Measurements from ENCODE around the gene PCP4L1.
A peak's percentile ranks its signal among the peaks of the same experiment; 100 is the strongest.
"Not testable (repeated sequence)": the region's sequence is repeated elsewhere in the genome, so short reads cannot be mapped to it uniquely, and the experiment has no call there.

PCP4L1 gene

GRCh38 chr1:161273402-161273801, 14.9 kb downstream of the PCP4L1 start:
- no peak for DNase-seq

- no peak for DNase-seq
These were observed 16.3 kb downstream of the PCP4L1 start for GRCh38 chr1:161274874-161275273.

- no peak for DNase-seq
These were observed 24.4 kb downstream of the PCP4L1 start for GRCh38 chr1:161282991-161283390.

- no peak for DNase-seq
These were observed 26.6 kb downstream of the PCP4L1 start for GRCh38 chr1:161285113-161285512.

GRCh38 chr1:161285521-161285920, 27.0 kb downstream of the PCP4L1 start:
- DNase-seq, result no peak

GRCh38 chr1:161287482-161288054, 29.0 kb downstream of the PCP4L1 start:
- DNase-seq, result peak; percentile 17

- DNase-seq, result no peak
These were observed 32.2 kb downstream of the PCP4L1 start for GRCh38 chr1:161290779-161291178.

- DNase-seq, result no peak
These were observed 38.9 kb downstream of the PCP4L1 start for GRCh38 chr1:161297415-161297814.

GRCh38 chr1:161298116-161298515, 39.6 kb downstream of the PCP4L1 start:
- no peak for DNase-seq

GRCh38 chr1:161299347-161299746, 40.8 kb downstream of the PCP4L1 start:
- no peak for DNase-seq

GRCh38 chr1:161300478-161300877, 41.9 kb downstream of the PCP4L1 start:
- no peak for DNase-seq

- DNase-seq, result no peak
These were observed 46.7 kb downstream of the PCP4L1 start for GRCh38 chr1:161304927-161305866.

- DNase-seq, result peak; percentile 71
These were observed 47.4 kb downstream of the PCP4L1 start for GRCh38 chr1:161305867-161306519.

GRCh38 chr1:161307230-161307768, 48.8 kb downstream of the PCP4L1 start:
- DNase-seq, result peak; percentile 56

GRCh38 chr1:161307892-161308638, 49.5 kb downstream of the PCP4L1 start:
- no peak for DNase-seq

- DNase-seq, result no peak
These were observed 51.3 kb downstream of the PCP4L1 start, which contains the start of gene MPZ for GRCh38 chr1:161309868-161310267. TSS of gene MPZ (minus strand) at chr1:161309968. CDS start at chr1:161309905, 63 bp downstream.

GRCh38 chr1:161311595-161312181, 53.1 kb downstream of the PCP4L1 start:
- DNase-seq, result no peak

- peak; percentile 36 for DNase-seq
These were observed 55.1 kb downstream of the PCP4L1 start for GRCh38 chr1:161313554-161314200.

GRCh38 chr1:161314201-161314981, 55.8 kb downstream of the PCP4L1 start, which contains the start of gene SDHC:
TSS of gene SDHC (plus strand) at chr1:161314381. CDS start at chr1:161314406, 25 bp downstream.
- peak; percentile 90 for DNase-seq

- not testable (repeated sequence) for DNase-seq
These were observed 57.5 kb downstream of the PCP4L1 start for GRCh38 chr1:161315841-161316674.
